CD4-positive, alpha-beta T cell (primary cell): ENCODE data around the gene PROB1. TPM values are rescaled to one million over a fixed set of nuclear protein-coding genes. Genes with fewer than 3 reads are reported as not detected.
A peak's percentile ranks its signal among the peaks of the same experiment; 100 is the strongest.

Source experiments
- ATAC-seq: fragments of 200-7000 bp; cut with Tn5 transposase; one replicate; pipeline ENCODE4 v1.10.0; 2022; ENCODE audit warnings: mild to moderate bottlenecking; ENCODE audit not compliant: poor library complexity
- CTCF ChIA-PET: fragments of 350-600 bp; sonication (Branson Sonifier 250); formaldehyde crosslinking; loops from one replicate; lab custom pipeline; 2021; ENCODE audit warnings: antibody characterized with exemption, inconsistent platforms; lab: Charles Lee
- POLR2A ChIA-PET: fragments of 350-600 bp; sonication (Branson Sonifier 250); formaldehyde crosslinking; loops from one replicate; lab custom pipeline; 2021; ENCODE audit warnings: antibody characterized with exemption, inconsistent platforms; lab: Charles Lee
- DNase-seq, 14 experiments: peaks; one replicate each; pipeline ENCODE4 v3.0.0-alpha.2; 2013 to 2020; ENCODE audit warnings: mixed read lengths in 2 of 14
- H3K27ac ChIP-seq, 2 donors: one replicate each; pipeline versions ENCODE4 v1.5.1 to v1.7.0; 2013; ENCODE audit warnings: low read length in 2 of 2, low read depth in 1 of 2, mild to moderate bottlenecking in 1 of 2
- H3K27me3 ChIP-seq, 2 experiments: 1 replicate in 1 of 2; 2 replicates in 1 of 2; pipeline versions ENCODE4 v1.6.1 to v1.7.0; 2013; ENCODE audit warnings: low read length in 2 of 2, control low read depth in 1 of 2, mild to moderate bottlenecking in 1 of 2, moderate library complexity in 1 of 2; ENCODE audit not compliant: insufficient read depth in 2 of 2, control insufficient read depth in 1 of 2
- H3K36me3 ChIP-seq: one replicate; pipeline ENCODE4 v1.6.1; 2013; ENCODE audit warnings: low read length, control low read depth; ENCODE audit not compliant: insufficient read depth
- H3K4me1 ChIP-seq: one replicate; pipeline ENCODE4 v1.6.1; 2013; ENCODE audit warnings: low read length, control low read depth; ENCODE audit not compliant: insufficient read depth
- H3K4me3 ChIP-seq: one replicate; pipeline ENCODE4 v1.5.1; 2013; ENCODE audit warnings: mild to moderate bottlenecking, low read length, moderate library complexity
- H3K9me3 ChIP-seq, 2 experiments: 1 replicate in 1 of 2; 2 replicates in 1 of 2; pipeline versions ENCODE4 v1.6.1 to v1.7.0; 2013; ENCODE audit warnings: low read length in 2 of 2, mild to moderate bottlenecking in 2 of 2, control low read depth in 1 of 2, moderate library complexity in 1 of 2; ENCODE audit not compliant: control insufficient read depth in 1 of 2, insufficient read depth in 1 of 2
- H3K27ac Mint-ChIP-seq: one replicate; pipeline ENCODE4 v1.8.0; 2020; ENCODE audit warnings: mixed read lengths
- H3K27me3 Mint-ChIP-seq: one replicate; pipeline ENCODE4 v1.8.0; 2021; ENCODE audit warnings: mixed read lengths
- H3K36me3 Mint-ChIP-seq: one replicate; pipeline ENCODE4 v1.8.0; 2021; ENCODE audit warnings: low read depth, mixed read lengths
- H3K4me1 Mint-ChIP-seq: one replicate; pipeline ENCODE4 v1.8.0; 2021; ENCODE audit warnings: low read depth, mixed read lengths
- H3K4me3 Mint-ChIP-seq: one replicate; pipeline ENCODE4 v1.8.0; 2020; ENCODE audit warnings: mild to moderate bottlenecking, mixed read lengths
- H3K9me3 Mint-ChIP-seq: one replicate; pipeline ENCODE4 v1.8.0; 2020; ENCODE audit warnings: mixed read lengths
- intact Hi-C, 2 experiments: fragments of 100-400 bp; cut with DNase I in 1 of 2; cut with micrococcal nuclease in 1 of 2; formaldehyde crosslinking; loops; one replicate each; pipeline versions ENCODE4 v1.15.1 to v1.9.0; 2023 to 2025; cut with DNase I, micrococcal nuclease
- total RNA-seq, 174 experiments: library from RNA in 2 of 174; stranded (reverse) in 2 of 174; gene quantifications; one replicate each; pipeline ENCODE4 v1.2.3 and lab custom pipeline; 2021 to 2026
- TF ChIP-seq, protein P1 (sequence below): fragments of 200-600 bp; IDR thresholded peaks from one replicate; pipeline ENCODE4 v1.8.0; 2022; ENCODE audit warnings: antibody characterized with exemption, mild to moderate bottlenecking

The PROB1 gene
- total RNA-seq, 2 experiments from 2014 or later, result 0.25 to 0.41 TPM

GRCh38 chr5:139407517-139407916, 12.6 kb upstream of the PROB1 start:
- H3K4me1 Mint-ChIP-seq, result peaks cover 33% of the 10 kb centered on the region
- TF ChIP-seq, protein P1, sequence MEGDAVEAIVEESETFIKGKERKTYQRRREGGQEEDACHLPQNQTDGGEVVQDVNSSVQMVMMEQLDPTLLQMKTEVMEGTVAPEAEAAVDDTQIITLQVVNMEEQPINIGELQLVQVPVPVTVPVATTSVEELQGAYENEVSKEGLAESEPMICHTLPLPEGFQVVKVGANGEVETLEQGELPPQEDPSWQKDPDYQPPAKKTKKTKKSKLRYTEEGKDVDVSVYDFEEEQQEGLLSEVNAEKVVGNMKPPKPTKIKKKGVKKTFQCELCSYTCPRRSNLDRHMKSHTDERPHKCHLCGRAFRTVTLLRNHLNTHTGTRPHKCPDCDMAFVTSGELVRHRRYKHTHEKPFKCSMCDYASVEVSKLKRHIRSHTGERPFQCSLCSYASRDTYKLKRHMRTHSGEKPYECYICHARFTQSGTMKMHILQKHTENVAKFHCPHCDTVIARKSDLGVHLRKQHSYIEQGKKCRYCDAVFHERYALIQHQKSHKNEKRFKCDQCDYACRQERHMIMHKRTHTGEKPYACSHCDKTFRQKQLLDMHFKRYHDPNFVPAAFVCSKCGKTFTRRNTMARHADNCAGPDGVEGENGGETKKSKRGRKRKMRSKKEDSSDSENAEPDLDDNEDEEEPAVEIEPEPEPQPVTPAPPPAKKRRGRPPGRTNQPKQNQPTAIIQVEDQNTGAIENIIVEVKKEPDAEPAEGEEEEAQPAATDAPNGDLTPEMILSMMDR, result no peak
- Histone ChIP-seq H3K9me3 (no peaks in the 10 kb centered on the region), H3K4me3 (no peak overlapping the region), H3K27ac (no peak overlapping the region), H3K27me3 (no peaks in the 10 kb centered on the region), H3K36me3 (no peaks in the 10 kb centered on the region), H3K4me1 (peaks cover 20% of the 10 kb centered on the region)
- POLR2A ChIA-PET, result interaction anchor here (1.3 kb wide), 1 partner anchor 15 kb away, joined by 7 read pairs; no protein-coding TSS in a partner anchor
- CTCF ChIA-PET, result no interaction called here
- intact Hi-C loops, result loop anchor here in 1 of 2 experiments (5.0 to 10.0 kb wide), 6 partner anchors 360 to 1073 kb away; partner anchors contain the start of genes CDC25C, CYSTM1, EGR1 and FAM53C
- H3K36me3 Mint-ChIP-seq, result peaks cover 5% of the 10 kb centered on the region
- H3K4me3 Mint-ChIP-seq, result no peak overlapping the region
- no peaks in the 10 kb centered on the region for H3K9me3 Mint-ChIP-seq
- no peak for DNase-seq
- no peak for ATAC-seq
- no peak overlapping the region for H3K27ac Mint-ChIP-seq
- H3K27me3 Mint-ChIP-seq, result no peaks in the 10 kb centered on the region

GRCh38 chr5:139406963-139407362, 12.1 kb upstream of the PROB1 start:
- no peaks in the 10 kb centered on the region for H3K9me3 ChIP-seq
- no peak for DNase-seq
- Mint-ChIP-seq H3K4me3 (no peak overlapping the region), H3K27me3 (no peaks in the 10 kb centered on the region), H3K9me3 (no peaks in the 10 kb centered on the region), H3K4me1 (peaks cover 35% of the 10 kb centered on the region), H3K27ac (no peak overlapping the region), H3K36me3 (peaks cover 5% of the 10 kb centered on the region)
- H3K36me3 ChIP-seq, result no peaks in the 10 kb centered on the region
- TF ChIP-seq, protein P1, result no peak
- ChIA-PET CTCF (no interaction called here), POLR2A (interaction anchor here (0.8 to 1.3 kb wide), 2 partner anchors 15 to 32 kb away, joined by 3 to 7 read pairs; partner anchors contain the start of gene DNAJC18)
- no peak overlapping the region for H3K4me3 ChIP-seq
- intact Hi-C loops, result loop anchor here in 1 of 2 experiments (5.0 to 10.0 kb wide), 6 partner anchors 360 to 1072 kb away; partner anchors contain the start of genes CDC25C, CYSTM1, EGR1 and FAM53C
- no peaks in the 10 kb centered on the region for H3K27me3 ChIP-seq
- peaks cover 21% of the 10 kb centered on the region for H3K4me1 ChIP-seq
- no peak for ATAC-seq
- no peak overlapping the region for H3K27ac ChIP-seq

DNA sequence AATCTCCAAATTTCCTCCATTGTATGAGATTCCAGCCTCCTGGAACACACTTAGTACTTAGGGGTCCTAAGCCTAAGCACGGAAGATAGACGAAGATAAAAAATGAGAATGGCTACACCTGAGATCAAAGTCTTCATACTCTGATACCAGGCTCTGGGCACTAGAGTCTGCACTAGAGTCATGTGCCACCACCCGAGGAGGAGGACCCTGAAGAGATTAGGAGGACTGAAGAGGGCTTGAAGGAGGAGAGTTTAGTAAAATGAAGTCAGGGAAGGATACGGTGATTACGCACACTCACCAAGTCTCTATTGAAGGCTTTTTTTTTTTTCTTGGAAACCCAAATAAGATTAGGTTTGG, 9.6 kb upstream of the PROB1 start:
- intact Hi-C loops, result loop anchor here in 1 of 2 experiments (2.0 to 10.0 kb wide), 8 partner anchors 34 to 1070 kb away; partner anchors contain the start of genes CDC25C, CYSTM1, DNAJC18 and EGR1
- DNase-seq (peak in 1 of 14 experiments; percentile 46), ATAC-seq (no peak)
- H3K27ac Mint-ChIP-seq, result peak overlapping the region; percentile 94
- H3K4me3 Mint-ChIP-seq, result peak overlapping the region; percentile 92
- H3K27me3 Mint-ChIP-seq, result no peaks in the 10 kb centered on the region
- no peaks in the 10 kb centered on the region for H3K27me3 ChIP-seq
- no peaks in the 10 kb centered on the region for H3K9me3 Mint-ChIP-seq
- peak overlapping the region; percentile 71 for H3K4me3 ChIP-seq
- peaks cover 5% of the 10 kb centered on the region for H3K36me3 Mint-ChIP-seq
- TF ChIP-seq, protein P1, result no peak
- H3K4me1 ChIP-seq, result peaks cover 21% of the 10 kb centered on the region
- H3K27ac ChIP-seq, result peak overlapping the region; percentile 74 to 97
- H3K9me3 ChIP-seq, result no peaks in the 10 kb centered on the region
- H3K4me1 Mint-ChIP-seq, result peaks cover 35% of the 10 kb centered on the region
- peaks cover 4% of the 10 kb centered on the region for H3K36me3 ChIP-seq
- CTCF ChIA-PET, result interaction anchor here (0.7 to 2.7 kb wide), 5 partner anchors 10 to 63 kb away, joined by 3 to 14 read pairs (median 8); partner anchors contain the start of gene PAIP2
- POLR2A ChIA-PET, result interaction anchor here (0.8 to 3.0 kb wide), 16 partner anchors 10 to 206 kb away, joined by 3 to 29 read pairs (median 5); partner anchors contain the start of genes DNAJC18, MATR3, MZB1 and PAIP2
